ENCODE data around the gene HLA-DPA1. TPM values are rescaled to one million over a fixed set of nuclear protein-coding genes. Genes with fewer than 3 reads are reported as not detected.
"Not testable (repeated sequence)": the region's sequence is repeated elsewhere in the genome, so short reads cannot be mapped to it uniquely, and the experiment has no call there.

The HLA-DPA1 gene
- total RNA-seq, 1 experiment from 2014 or later = not detected

GRCh38 chr6:33065312-33065711 lies 8.1 kb downstream of the HLA-DPA1 start:
- DNase-seq (ENCODE audit: low spot score) = no peak

- DNase-seq (ENCODE audit: low spot score) = no peak
These were observed 8.7 kb downstream of the HLA-DPA1 start for GRCh38 chr6:33064723-33065122.

- not testable (repeated sequence) for DNase-seq (ENCODE audit: low spot score)
These were observed 10.0 kb downstream of the HLA-DPA1 start for GRCh38 chr6:33063435-33063834.

- peak; percentile 10 for DNase-seq (ENCODE audit: low spot score)
These were observed 11.5 kb downstream of the HLA-DPA1 start for GRCh38 chr6:33061987-33062386.

GRCh38 chr6:33057222-33058150 lies 16.0 kb downstream of the HLA-DPA1 start:
- DNase-seq (ENCODE audit: low spot score) = no peak

- no peak for DNase-seq (ENCODE audit: low spot score)
These were observed 20.2 kb downstream of the HLA-DPA1 start for GRCh38 chr6:33053230-33053629.

- DNase-seq (ENCODE audit: low spot score) = no peak
These were observed 20.8 kb downstream of the HLA-DPA1 start for GRCh38 chr6:33052627-33053026.

- DNase-seq (ENCODE audit: low spot score) = no peak
These were observed 23.2 kb downstream of the HLA-DPA1 start for GRCh38 chr6:33050014-33050810.

- no peak for DNase-seq (ENCODE audit: low spot score)
These were observed 24.0 kb downstream of the HLA-DPA1 start for GRCh38 chr6:33049323-33050013.

- DNase-seq (ENCODE audit: low spot score) = no peak
These were observed 33.3 kb downstream of the HLA-DPA1 start for GRCh38 chr6:33040157-33040556.

- no peak for DNase-seq (ENCODE audit: low spot score)
These were observed 36.9 kb downstream of the HLA-DPA1 start for GRCh38 chr6:33036535-33036934.

- DNase-seq (ENCODE audit: low spot score) = no peak
These were observed 38.9 kb downstream of the HLA-DPA1 start for GRCh38 chr6:33034554-33034953.

- no peak for DNase-seq (ENCODE audit: low spot score)
These were observed 43.2 kb downstream of the HLA-DPA1 start for GRCh38 chr6:33030245-33030644.

- DNase-seq (ENCODE audit: low spot score) = no peak
These were observed 43.9 kb downstream of the HLA-DPA1 start for GRCh38 chr6:33029328-33030184.

GRCh38 chr6:33028220-33028849 lies 45.1 kb downstream of the HLA-DPA1 start:
- no peak for DNase-seq (ENCODE audit: low spot score)

GRCh38 chr6:33024521-33024920 lies 48.9 kb downstream of the HLA-DPA1 start:
- no peak for DNase-seq (ENCODE audit: low spot score)

GRCh38 chr6:33023536-33023935 lies 49.9 kb downstream of the HLA-DPA1 start:
- DNase-seq (ENCODE audit: low spot score) = no peak

GRCh38 chr6:33021917-33022316 lies 51.5 kb downstream of the HLA-DPA1 start:
- DNase-seq (ENCODE audit: low spot score) = no peak

GRCh38 chr6:33019372-33019771 lies 54.1 kb downstream of the HLA-DPA1 start:
- no peak for DNase-seq (ENCODE audit: low spot score)

GRCh38 chr6:33018904-33019303 lies 54.5 kb downstream of the HLA-DPA1 start:
- no peak for DNase-seq (ENCODE audit: low spot score)

Measured in HT-29 (cell line).